HG02884 (cell line): ENCODE measurements around the gene PARVB.
"Not testable (repeated sequence)": the region's sequence is repeated elsewhere in the genome, so short reads cannot be mapped to it uniquely, and the experiment has no call there.

Experiments
- ATAC-seq: cut with Tn5 transposase; IDR thresholded peaks from one replicate; pipeline ENCODE4 v1.9.1; 2021; ENCODE audit warnings: mild to moderate bottlenecking, moderate library complexity; ENCODE audit not compliant: unreplicated experiment

PARVB gene

GRCh38 chr22:43996170-43996980 is 27.7 kb upstream of the PARVB start:
- no peak for ATAC-seq

GRCh38 chr22:43996981-43997265 is 27.2 kb upstream of the PARVB start:
- no peak for ATAC-seq

- ATAC-seq: no peak
Measured at GRCh38 chr22:43998679-43999264, 25.3 kb upstream of the PARVB start.

DNA sequence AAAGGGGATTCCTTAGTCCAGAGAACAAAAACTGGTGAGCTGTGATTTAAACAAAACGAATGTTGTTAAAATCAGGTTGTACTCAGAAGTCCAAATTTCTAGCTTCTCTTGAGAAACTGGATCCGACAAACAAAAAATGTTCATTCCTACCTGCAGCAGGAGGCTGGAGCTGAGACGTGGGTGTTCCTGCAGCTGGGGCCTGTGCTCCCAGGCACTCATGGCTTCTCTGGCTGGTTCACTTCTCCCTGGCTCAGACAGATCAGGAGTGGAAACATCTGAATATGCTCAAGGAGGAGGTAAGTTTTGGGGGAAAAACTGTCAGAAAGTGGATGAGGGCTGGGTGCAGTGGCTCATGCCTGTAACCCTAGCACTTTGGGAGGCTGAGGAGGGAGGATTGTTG is 24.7 kb upstream of the PARVB start:
- no peak for ATAC-seq

GRCh38 chr22:44000123-44000522 is 24.0 kb upstream of the PARVB start:
- ATAC-seq: no peak

GRCh38 chr22:44001521-44001920 is 22.6 kb upstream of the PARVB start:
- no peak for ATAC-seq

DNA sequence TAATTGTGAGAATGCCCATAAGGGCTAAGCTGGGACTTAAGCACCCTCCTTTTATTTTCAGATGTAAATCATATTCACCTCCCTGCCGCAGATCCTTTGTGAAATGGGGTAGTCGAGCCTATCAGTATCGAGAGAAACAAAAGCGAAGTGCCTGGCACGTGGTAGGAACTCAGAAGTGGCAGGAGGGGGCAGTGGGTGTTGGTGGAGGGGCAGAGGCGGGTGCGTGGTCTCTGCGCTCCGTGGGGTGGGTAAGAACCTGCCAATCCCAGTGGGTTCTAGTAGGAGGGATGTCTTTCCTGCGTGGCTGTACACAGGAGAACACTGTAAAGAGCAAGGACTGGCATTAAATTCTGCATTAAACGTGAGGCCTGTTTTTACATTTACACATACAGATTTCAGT is 21.8 kb upstream of the PARVB start:
- ATAC-seq: no peak

DNA sequence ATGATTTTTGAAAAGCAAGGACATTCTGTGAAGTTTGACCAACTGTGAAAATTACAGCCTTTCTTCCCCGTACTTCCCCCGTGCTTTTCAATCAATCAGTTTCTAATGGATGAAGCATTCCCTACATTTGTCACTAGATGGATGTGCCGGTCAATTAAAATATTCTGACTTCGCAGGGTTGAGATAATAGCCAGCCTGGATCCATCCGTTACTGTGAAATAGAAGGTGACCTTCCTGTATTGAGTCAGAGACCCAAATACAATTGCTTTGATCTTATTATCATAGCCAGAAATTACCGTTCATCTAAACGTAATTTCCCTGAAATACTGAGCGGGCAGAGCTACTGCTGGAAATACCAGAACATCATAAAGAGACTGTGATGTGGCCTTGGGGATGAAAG is 21.1 kb upstream of the PARVB start:
- no peak for ATAC-seq

DNA sequence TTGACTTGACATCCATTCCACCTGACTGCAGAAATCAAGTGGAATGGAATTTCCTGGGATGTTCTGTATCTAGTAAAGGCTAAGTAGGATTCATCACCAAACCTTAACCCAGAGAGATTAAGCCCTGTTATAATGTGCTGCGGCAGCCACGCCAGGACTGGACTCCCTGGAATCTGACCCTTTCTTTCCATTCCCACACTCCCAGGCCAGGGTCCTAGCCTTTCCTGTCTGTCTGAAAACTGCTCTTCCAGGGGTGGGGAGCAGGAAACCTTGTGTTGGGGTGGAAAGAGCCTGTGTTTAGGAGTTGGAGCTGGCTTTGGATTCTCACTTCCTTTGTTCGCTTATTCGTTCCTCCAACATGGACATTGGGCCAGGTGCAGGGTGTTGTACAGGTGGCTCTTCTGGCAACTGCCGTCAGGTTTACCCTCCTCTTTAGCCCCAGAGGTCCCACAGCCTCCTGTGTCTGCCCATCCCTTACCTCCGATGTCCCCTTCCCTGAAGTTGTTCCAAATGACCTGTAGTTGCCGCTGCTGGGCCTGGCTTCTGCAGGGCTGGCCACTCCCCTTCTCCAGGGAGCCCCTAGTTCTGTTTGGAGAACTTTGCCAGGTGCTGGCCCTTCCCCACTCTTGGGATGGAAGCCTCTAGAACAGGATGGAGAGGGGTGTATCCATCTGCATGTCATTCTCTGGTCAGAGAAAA is 20.5 kb upstream of the PARVB start:
- no peak for ATAC-seq

DNA sequence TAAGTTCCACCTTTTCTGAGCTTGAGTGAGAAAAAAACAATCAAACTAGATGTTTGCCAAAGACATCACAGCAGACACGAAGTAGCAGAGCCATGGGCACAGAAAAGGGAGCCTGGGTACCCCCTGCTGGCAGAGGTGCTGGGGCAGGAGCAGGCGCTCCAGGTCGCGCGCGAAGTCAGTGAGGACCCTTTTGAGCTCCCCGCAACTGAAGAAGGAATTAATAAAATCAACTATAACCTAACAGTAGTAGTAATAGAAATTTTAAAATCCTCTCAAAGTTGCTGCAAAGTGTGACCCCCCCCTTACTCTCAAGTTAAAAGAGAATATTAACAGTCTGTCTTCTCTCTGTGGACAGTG is 20.0 kb upstream of the PARVB start:
- no peak for ATAC-seq

DNA sequence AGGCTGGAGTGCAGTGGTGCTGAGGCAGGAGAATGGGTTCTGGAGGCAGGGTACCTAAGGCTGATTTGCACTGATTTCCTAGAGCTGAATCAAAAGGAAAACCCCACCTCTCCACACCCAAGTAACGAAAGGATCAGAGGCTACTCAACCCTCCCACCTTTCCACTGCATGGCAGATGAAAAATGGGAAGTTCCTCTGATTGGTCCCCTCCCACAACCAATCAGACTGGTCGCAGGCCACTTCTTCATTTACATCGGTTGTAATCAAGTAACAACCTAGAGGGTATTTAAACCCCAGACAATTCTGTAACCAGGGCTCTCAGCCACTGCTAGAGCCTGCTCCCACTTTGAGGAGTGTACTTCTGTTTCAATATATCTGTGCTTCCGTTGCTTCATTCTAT is 18.6 kb upstream of the PARVB start:
- ATAC-seq: no peak

DNA sequence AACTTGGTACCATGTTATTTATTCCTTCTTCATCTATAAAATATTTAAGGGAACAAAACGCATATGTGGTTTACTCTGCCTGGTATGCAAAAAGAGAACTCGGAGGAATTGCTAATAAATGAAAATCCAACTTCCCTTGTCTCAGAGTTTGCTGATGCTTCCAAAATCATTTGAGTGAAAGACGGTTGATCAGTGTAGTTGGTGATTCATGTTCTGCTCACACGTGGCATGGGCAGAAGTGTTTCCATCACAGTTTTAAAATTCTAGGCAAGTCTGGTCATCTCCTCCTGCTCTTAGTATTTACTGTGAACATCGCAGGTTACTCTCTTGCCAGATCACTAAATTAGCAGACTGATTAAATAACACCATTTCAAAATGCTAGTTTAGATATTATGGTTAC is 11.9 kb upstream of the PARVB start:
- ATAC-seq: no peak

DNA sequence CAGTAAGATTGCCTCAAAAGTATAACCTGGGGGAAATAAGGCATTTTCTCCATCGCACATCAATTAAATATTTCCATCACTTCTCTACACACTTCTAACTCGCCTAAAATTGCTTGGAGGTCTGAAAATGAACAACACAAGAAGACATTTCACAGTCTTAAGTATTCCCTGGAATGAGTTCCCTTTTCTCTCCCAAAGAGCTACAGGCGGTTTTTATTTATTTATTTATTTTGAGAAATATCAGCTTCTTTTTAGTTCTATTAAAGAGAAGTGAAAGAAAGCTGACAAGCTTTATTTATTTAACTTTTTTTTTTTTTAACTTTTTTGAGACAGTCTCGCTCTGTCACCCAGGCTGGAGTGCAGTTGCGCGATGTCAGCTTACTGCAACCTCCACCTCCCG is 11.5 kb upstream of the PARVB start:
- ATAC-seq: no peak

DNA sequence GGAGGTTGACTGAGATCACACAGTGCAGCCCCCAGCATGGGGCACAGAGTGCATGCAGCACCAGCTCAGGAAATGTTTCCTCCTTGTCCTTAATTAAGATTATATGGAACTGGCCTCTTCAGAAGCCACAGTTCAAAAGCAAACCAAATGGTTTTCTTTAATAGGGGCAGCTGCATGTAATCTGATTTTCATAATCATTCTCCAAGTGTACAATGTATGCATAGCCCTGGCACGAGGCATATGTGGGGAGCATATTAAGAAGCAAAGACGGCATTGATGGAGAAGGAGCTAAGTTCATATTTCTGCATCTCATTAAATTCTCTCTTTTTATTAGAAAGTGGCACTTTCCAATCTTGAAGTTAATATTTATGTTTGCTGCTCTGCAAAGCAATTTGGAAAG is 9.9 kb upstream of the PARVB start:
- no peak for ATAC-seq

- ATAC-seq: not testable (repeated sequence)
Measured at GRCh38 chr22:44016586-44016985, 7.5 kb upstream of the PARVB start.

GRCh38 chr22:44018594-44018993 is 5.5 kb upstream of the PARVB start:
- no peak for ATAC-seq

DNA sequence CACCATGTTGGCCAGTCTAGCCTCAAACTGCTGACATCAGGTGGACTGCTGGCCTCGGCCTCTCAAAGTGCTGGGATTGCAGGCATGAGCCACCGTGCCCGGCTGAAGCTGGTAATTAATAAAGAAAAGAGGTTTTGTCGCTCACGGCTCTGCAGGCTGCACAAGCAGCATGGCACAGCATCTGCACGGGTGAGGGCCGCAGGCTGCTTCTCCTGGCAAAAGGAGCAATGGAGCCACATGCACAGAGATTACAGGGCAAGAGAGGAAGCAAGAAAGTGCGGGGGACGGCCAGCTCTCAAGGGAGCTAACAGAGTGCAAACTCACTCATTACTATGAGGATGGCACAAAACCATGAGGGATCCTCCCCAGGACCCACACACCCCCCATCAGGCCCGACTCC is 4.7 kb upstream of the PARVB start:
- ATAC-seq: no peak

GRCh38 chr22:44019846-44020245 is 4.3 kb upstream of the PARVB start:
- ATAC-seq: no peak

DNA sequence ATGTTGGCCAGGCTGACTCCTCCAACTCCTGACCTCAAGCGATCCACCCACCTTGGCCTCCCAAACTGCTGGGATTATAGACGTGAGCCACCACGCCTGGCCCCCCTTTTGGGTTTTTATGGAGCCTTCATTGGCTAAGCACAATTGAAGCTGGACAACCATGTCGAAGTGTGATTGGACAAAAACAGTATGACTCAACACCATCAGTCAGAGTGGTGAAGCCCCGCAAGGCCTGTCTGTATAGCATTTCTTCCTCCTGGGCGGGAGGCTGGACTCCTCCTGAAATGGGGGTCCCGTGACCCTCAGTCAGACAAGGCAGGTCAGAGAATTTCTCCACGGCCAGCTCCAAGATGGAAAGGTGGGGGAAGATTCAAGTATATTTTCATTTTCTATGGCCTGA is 3.1 kb upstream of the PARVB start:
- no peak for ATAC-seq

DNA sequence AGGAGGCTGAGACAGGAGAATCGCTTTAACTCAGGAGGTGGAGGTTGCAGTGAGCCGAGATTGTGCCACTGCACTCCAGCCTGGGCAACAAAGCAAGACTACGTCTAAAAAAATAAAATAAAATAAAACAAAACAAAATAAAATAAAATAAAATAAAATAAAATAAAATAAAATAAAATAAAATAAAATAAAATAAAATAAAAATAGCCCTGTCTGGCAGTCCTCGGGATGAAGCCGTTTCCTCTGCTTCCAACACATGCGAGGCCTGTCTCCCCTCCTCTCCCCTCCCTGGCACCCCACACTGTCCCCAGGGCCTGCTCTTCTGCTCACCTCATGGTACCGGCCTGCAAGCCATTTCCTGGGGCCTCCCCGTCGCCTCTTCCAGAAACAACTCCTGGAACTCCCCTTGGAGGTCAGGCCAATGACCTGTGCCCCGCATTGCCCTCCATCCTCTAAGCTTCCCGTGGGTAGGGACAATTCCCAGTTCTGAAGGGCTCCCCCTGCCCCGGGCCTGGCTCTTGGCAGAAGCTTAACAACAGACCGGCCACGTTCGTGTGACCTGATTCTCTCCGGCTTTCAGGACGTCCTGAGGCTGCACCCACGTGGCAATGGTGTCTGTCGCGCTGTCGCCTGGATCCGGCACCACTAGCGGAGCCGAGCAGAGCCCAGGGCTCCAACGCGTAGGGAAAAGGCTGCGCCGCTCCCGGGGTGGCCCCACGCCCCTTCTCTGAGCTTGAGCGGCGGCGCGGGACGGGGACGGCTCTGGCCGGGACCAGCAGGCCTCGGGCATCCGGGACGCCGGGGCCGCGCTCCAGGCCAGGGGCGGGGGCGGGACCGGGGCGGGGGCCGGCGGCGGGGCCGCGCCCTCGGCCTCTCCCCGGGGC is 456 bp upstream of the PARVB start:
- ATAC-seq: no peak
